Stimulated activated naive CD4-positive, alpha-beta T cell treated with Interleukin-2 at 50 U/mL for 16 hours (primary cell): Measurements from ENCODE around the gene SWI5.
A peak's percentile ranks its signal among the peaks of the same experiment; 100 is the strongest.
"Not testable (repeated sequence)": the region's sequence is repeated elsewhere in the genome, so short reads cannot be mapped to it uniquely, and the experiment has no call there.

Experiments used
- DNase-seq: peaks from one replicate; lab custom pipeline; 2025; lab: John Stamatoyannopoulos, UW

Gene SWI5

DNA sequence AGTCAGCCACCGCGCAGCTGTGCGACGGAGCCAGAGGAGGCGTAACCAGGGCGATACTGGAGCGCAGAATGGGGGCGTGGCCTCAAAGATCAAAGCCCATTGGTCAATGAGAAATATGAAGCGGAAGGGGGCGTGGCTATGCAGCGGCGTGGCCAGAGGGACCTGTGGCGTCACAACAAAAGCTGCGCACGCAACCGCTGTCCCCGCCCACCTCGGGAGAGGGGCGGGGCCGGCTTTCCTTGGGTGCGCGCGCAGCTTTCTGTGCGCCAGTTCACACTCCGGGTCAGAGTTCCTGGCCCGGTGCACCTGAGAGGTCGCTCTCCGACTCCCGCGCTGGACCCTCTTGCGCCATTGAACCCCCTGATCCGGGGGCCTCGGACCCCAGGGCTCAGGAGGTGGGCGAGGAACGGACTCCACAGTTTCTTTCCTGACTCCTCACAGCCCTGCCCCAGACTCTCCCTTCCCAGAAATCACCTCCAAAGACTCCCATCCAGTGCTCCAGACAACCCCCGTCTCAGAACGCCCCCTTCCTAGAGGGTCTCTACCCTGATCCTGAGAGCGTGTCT, at the start of gene SWI5:
Gene SWI5, plus strand, starts transcription at position 269 of the 566 bp plus-strand sequence.
- peak; percentile 100 for DNase-seq

DNA sequence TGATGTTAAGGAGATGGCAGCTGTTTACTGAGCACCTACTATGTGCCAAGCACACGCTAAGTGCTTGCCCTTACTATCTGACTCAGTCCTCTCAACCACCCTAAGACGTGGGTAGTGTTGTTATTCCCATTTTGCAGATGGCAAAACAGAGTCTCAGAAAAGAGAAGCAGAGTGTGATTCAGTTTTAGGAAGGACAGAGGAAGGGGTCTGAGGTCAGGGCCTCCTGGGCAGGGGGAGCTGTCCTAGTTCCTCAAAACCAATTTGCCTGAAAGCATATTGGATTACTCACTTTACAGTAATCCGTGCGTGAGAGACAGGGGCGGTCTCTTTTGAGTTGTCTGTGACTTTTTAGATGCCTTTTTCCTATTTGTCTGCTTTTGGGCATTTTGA, 49.7 kb upstream of the SWI5 start:
- no peak for DNase-seq

DNA sequence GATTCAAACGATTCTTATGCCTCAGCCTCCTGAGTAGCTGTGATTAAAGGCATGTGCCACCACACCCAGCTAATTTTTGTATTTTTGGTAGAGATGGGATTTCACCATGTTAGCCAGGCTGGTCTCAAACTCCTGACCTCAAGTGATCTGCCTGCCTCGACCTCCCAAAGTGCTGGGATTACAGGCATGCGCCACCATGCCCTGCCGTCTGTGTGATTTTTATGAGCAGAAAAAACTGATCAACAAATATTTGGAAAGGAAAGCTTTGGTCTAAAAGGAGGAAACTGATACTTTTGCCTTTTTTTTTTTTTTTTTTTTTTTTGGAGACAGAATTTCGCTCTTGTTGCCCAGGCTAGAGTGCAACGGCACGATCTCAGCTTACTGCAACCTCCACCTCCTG, 45.2 kb upstream of the SWI5 start:
- not testable (repeated sequence) for DNase-seq

DNA sequence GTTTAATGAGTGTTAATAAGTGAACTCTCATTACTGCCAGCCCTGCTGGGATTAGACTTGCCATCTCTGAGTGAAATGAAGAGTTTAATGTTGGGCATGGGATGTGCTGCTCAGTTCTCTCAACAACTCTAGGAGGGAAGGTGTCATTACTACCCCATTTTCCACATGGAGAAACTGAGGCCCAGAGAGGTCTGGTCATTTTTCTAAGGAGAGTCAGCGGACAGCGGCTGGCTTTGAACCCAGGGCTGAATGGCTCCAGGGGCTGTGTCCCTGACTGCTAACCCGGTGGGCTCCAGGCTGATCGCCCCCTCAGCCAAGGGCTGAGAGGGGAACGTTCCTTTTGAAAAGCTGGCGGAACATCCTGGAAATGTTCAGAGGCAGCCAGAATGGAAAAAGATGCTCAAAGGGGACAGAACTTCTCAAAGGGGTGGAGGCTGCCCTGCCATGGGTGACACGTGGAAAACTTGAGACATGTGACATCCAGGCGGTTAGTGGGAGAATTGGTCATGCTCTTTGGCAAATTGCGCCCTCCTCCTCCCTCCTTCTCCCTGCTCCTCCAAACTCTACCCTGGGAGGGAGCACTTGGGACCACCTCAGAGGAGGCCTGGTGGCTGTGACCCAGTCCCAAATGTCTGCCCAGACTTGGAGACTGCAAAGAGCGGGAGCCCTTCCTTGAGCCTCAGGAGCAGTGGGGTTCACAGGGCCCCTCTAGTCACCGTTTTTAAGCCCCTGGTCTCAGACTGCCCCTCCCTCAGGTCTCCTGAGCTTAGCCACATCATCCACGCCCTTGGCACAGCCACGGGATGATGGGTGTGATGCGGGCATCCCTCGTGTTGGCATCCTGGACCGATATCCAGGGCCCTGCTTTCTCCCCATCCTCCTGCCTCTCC, 44.2 kb upstream of the SWI5 start:
- DNase-seq, result no peak

DNA sequence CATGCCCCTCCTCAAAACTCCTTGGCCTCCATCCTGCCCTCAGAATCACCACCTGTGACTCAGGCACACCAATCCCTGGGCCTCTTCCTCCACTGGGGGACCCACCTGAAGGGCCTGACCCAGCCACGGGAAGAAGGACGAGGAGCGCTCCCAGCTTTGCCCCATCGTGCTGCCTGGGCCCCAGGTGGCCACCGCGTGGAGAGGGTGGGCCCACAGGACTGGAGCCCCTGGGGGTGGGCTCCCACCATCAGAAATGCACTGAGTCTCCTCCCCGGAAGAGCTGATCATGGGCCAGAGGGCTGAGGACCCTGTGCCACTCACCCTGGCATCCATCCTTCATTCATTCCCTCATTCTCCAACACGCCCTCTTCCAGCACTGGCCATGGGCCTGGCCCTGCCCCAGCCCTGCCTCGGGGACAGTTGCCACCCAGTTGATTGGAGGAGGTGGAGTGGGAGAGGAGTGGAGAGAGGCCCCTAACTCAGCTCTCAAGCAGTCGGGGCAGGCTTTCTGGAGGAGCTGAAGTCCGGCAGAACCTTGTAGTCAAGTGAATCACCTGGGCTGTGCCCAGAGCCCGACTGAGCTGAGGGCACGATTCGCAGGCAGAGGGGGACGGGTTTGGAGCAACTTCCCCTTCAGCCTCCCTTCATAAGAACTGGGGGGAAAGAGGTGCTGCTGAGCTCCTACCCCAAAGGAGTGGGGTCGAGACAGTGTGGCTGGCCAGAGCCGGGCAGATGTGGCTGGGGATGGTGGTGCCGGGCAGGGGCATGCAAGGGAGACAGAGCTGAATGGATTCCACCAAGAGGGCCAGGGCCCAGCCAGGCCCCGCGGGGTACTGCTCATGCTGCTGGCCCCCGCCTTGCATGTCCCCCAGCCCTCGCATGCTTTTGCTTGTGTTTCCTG, 43.3 kb upstream of the SWI5 start:
- no peak for DNase-seq

DNA sequence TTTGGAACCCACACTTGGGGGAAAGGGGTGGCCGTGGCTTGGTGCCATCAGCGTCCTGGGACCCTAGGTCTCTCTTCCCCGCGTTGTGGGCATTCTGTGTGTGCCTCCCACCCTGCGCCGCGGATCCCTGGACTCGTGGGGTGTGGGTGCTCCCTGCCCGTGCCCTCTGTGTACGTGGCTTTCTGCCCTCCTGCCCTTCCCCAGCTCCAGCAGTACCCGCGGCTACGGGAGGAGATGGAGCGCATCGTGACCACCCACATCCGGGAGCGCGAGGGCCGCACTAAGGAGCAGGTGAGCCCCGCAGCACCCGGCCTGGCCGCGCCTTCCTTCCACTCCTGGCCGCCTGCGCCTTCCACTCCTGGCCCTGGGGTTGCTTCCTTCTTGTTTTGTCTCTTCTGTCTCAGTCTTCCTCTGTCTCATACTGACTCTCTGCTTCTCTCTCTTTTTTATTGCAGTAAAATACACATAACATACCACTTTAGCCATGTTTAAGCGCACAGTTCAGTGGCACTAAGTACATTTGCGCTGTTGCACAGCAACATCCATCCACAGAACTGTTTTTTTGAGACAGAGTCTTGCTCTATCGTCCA, 42.2 kb upstream of the SWI5 start:
- DNase-seq, result no peak

DNA sequence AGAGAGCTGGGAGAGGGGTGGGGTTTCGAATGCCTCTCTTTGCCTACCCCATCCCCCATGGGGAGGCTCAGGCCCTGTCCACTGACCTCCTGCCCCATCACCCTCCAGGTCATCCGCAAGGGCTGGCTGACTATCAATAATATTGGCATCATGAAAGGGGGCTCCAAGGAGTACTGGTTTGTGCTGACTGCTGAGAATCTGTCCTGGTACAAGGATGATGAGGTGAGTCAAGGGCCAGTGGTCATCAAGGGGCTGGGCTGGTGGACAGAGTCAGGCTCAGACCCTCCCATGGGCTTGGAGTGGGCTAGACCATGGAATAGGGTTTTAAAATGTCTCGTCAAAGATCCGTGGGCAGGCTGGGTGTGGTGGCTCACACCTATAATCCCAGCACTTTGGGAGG, 34.0 kb upstream of the SWI5 start:
- DNase-seq, result no peak

DNA sequence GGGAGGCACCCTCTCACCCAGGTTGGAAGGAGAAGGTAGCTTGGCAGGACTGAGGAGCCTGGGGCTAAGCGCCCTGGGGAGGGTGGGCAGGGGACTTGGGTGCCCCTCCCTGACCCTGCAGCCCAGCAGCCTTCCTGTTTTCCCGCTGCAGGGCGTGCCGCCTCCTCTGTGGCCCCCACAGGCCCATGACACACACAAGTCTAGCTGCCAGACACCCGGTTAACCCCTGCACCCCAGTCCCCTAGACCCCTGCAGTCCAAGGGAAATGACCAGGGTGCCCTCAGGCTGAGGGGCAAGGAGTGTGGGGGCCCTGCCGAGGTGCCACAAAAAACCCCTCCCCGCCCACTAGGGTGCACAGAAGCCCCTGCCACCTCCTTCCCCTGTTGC, 33.3 kb upstream of the SWI5 start:
- no peak for DNase-seq

DNA sequence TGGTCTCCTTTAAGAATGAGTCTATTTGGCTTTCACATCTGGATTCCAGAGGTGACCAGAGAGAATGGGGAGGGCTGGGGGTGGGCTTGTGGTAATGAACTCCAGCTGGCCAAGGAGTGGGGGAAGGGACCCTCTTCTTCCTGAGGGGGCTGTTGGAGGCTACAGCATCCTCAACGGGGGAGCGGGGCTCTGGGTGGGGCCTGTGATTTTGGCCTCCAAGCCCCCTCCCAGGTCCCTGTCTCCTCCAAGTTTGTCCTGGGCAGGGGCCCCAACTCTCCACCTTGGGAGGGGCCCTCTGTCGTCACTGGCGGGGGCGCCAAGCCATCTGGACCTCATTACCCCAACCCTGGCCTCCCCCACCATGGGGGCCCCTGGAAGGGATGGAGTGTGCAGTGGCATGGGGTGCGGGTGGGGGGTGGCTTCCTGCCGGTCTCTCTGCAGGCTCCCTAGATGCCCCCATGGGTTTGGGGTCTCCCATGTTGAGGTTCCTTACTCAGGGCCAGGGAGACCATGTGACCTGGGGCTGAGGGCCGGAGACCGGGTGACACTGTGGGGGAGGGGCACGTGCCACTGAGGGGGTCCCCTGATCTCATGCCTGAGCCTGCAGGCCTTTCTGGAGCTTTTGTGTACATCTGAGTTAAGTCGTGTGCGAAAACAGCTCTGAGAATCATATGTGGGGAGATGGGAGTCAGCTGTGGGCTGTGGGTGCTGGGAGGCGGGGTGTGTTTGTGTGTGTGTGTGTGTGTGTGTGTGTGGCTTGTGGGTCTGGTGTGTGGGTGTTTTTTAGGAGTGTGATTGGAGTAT, 32.7 kb upstream of the SWI5 start:
- no peak for DNase-seq

DNA sequence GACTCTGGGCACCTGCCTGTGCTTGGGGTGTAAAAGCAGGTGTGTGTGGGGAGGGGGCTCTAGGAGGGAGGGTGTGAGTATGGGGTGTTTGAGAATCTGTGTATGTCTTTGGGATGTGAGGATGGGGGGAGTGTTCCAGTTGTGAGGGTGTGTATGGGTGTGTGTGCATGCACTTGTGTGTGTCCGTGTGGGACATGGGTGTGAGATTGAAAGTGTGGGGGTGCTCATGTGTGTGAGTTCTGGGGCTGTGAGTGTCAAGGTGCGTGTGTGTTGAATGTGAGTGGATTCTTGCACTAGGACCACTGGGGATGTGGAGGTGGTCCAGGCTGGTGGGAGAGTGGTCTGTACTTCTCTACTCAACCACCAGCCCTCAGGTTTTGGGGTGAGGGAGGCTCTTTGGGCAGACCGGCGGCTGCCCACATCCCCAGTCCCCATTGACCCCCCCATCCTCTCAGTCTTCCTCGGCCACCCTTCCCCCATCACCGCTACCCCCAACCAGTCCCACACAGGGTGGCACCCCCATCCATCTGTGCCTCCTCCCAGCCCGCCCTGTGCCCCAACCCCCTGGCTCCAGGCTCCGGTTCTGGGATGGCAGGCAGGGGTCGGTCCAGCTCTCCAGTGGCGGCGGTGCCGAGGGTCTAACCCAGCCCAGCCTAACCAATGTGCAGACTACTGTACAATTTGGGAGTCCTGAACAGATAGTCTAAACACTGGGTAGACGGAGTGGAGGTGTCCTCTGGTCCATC, 31.8 kb upstream of the SWI5 start:
- DNase-seq, result no peak

DNA sequence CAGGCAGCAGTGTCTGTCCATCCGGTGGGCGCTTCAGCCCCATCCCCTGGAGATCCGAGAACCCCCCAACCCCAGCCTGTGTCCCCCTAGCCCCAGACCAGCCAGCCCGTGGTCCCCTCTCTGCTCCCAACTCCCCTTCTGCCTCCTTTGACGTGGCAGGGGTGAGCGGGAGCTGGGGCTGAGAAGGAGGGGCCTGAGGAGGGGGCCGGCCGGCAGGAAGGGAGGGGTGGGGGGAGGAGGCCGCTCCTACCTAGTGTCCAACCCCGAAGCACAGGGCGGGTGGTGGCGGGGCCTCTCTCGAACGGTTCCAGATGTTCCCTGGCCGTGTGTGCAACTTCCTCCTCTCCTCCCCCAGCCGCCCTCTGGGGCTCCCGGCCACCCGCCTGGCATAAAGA, 31.2 kb upstream of the SWI5 start:
- DNase-seq, result no peak

DNA sequence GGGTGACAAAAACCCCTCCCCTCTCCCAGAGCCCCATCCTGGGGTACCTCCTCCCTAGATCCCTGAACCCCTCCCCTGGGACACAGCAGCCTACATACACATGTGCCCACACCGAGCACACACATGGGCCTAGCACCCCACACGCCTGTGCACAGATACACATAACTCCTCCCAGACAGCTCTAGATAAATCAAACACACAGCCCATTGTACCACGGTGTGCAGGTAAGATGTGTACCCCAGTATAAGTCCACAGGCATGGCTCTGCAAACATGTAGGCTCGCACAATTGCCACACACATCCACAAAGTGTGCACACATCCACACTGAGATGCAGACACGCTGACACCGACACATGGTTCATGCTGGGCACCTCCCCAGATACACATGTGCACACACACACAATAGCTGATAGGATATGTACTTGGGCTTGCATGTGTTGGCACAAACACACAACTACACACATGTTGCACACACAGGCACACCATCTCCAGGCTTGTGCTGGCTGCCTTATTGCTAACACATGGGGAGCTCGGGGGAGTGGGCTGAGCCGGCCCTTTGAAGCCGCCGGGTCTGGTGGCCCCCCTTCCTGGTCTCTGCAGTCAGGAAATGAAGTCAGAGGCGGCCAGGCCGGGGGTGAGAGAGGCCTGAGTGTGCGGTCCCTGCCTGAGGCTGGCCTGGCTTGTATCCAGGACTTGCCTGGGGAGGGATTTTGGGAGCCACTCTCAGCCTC, 30.5 kb upstream of the SWI5 start:
- no peak for DNase-seq

DNA sequence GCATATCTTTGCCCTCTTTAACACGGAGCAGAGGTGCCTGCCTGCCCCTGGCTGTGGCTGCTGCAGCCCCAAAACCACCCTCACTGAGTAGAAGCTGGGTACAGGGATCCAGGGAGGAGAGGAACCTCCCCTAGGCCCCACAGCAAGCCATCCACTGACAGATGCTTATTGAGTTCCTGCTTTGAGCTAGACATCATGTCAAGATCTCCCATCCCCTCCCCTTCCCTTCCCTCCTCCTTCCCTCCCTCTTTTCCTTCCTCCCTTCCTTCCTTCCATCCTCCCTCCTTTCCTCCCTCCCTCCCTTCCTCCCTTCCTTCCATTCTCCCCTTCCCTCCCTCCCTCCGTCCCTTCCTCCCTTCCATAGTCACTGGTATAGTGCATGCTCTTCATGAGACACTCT, 29.6 kb upstream of the SWI5 start:
- DNase-seq, result no peak

DNA sequence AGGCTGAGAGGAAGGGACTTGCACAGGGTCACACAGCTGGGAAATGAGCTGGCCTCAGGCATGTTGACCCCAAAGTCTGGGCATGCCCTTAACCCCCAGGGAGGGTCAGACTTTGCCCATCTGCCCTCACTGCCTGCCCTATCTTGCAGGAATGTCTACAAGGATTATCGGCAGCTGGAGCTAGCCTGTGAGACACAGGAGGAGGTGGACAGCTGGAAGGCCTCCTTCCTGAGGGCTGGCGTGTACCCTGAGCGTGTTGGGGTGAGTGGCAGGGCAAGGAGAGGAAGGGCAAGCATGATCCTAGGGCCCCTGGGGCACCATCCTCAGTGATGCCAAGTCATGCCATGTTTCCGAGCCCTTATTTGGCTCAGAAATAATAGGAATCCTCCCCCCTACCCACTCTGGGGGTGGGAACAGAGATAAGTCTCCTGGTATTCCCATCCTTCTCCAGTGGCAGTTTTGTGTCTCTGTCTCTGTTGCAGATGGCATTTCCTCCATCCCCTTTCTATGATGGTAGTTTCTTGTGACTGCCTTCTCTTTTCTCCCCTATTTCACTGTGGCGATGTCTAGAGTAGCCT, 28.8 kb upstream of the SWI5 start:
- DNase-seq, result no peak

DNA sequence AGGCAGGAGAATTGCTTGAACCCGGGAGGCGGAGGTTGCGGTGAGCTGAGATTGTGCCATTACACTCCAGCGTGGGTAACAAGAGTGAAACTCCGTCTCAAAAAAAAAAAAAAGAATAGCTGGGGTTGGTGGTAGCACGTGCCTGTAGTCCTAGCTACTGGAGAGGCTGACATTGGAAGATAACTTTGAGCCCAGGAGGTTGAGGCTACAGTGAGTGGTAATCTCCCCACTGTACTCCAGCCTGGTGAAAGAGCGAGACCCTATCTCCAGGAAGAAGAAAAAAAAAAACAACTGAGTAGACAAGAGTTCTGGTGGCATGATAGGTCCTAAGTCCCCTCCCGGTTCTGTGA, 26.5 kb upstream of the SWI5 start:
- DNase-seq, result no peak

DNA sequence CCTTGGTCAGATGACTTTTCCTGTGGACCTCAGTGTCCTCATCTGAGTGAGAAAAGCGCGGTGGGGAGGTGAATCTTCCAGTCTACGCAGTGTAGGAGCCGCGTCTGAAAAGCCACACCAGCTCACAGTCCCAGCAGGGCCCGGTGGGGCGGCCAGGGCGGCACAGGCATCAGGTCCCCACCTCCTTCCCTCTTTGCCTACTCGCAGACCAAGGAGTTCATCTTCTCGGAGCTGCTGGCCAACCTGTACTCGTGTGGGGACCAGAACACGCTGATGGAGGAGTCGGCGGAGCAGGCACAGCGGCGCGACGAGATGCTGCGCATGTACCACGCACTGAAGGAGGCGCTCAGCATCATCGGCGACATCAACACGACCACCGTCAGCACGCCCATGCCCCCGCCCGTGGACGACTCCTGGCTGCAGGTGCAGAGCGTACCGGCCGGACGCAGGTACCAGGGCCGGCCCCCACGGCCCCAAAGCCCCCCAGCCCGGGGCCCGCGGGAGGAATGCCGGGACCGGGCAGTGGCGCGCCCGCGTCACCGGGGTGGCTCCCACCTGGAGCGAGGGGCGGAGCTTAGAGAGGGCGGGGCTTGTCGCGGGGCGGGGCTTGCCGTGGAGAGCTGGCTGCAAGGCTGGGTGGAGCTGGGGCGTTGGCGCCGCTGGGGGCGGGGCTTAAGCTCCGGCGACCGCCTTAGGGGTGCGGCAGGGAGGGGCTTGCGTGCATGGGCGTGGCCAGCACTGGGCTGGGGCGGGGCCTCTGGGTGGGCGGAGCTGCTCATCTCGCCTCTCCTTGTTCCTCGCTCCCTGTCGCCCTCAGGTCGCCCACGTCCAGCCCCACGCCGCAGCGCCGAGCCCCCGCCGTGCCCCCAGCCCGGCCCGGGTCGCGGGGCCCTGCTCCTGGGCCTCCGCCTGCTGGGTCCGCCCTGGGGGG, 25.9 kb upstream of the SWI5 start:
- peak; percentile 94 for DNase-seq

DNA sequence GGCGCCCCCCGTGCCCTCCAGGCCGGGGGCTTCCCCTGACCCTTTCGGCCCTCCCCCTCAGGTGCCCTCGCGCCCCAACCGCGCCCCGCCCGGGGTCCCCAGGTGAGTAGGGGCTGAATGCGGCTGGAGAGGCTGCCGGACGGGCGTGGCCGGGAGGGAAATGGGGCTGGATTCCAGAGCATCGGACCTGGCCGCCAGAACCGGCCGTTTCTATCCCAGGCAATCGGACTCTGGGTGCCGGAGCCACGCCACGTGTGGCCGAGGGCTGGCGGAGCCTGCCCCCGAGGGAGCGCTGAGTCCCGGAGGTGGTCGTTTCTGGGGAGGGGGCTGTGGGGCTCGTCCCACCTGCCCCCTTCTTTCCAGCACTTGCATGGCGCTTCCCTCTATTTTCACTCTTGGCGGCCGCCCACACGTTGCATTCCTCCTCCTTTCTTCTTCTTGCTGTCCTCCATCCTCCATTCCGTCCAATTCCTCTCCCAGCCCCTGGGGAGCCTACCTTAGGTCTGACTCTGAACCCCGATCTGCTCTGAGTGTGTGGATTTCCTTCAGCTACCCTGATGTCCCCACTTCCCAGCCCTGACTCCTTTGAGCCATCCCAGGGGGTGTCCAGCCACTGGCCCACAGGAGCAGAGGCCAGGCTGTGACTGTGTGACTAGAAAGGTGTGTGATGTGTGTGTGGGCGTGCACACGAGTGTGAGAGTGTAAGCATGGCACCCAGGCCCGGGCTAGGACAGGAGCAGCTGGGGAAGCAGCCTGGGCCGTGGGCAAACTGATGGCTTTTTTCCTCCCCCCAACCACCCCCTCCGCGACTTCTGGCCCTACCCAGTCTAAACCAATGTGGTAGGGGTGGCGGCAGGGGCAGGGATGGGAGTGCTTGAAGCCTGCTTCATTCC, 25.0 kb upstream of the SWI5 start:
- peak; percentile 9 for DNase-seq

DNA sequence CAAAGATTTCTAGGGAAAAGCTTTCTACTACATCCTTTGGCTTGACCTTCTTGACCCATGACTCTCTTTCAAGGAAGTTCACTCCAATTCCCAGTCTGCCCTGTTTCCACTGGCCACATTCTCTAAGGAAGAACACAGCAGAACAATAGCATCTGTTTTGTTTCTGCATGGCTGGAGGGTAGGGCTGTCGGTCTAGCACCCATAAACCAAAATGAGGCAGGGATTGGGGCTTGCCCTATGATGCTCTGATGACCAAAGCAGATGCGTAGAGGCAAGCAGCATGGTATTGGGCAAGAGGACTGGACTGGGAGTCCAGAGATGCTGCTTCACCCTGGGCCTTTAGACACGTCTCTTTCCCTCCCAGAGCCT, 24.4 kb upstream of the SWI5 start:
- DNase-seq, result no peak
